Type B pancreatic cell (in vitro differentiated cells): Measurements from ENCODE around the gene TSSC4. TPM values are rescaled to one million over a fixed set of nuclear protein-coding genes. Genes with fewer than 3 reads are reported as not detected.

Experiments used
- DNase-seq: peaks from one replicate; pipeline ENCODE4 v3.0.0; 2021; ENCODE audit warnings: mixed read lengths; ENCODE audit not compliant: unreplicated experiment; ENCODE audit errors: extremely low spot score
- H3K27ac Mint-ChIP-seq: 2 replicates; pipeline ENCODE4 v1.8.0; 2021; ENCODE audit warnings: mild to moderate bottlenecking, mixed read lengths
- H3K27me3 Mint-ChIP-seq: 2 replicates; pipeline ENCODE4 v1.8.0; 2021; ENCODE audit warnings: mixed read lengths
- H3K36me3 Mint-ChIP-seq: 2 replicates; pipeline ENCODE4 v1.8.0; 2021; ENCODE audit warnings: mixed read lengths
- H3K4me1 Mint-ChIP-seq: one replicate; pipeline ENCODE4 v1.8.0; 2021; ENCODE audit warnings: mixed read lengths; ENCODE audit not compliant: unreplicated experiment
- H3K4me3 Mint-ChIP-seq: 2 replicates; pipeline ENCODE4 v1.8.0; 2021; ENCODE audit warnings: mild to moderate bottlenecking, mixed read lengths
- H3K9me3 Mint-ChIP-seq: 2 replicates; pipeline ENCODE4 v1.8.0; 2021; ENCODE audit warnings: mixed read lengths
- CTCF ChIP-seq: fragments of 200-600 bp; sonication (generic); conservative IDR thresholded peaks from 2 replicates; pipeline ENCODE4 v1.5.0; 2021; ENCODE audit warnings: antibody characterized with exemption, mild to moderate bottlenecking
- total RNA-seq: library from RNA; stranded (reverse); gene quantifications from 2 replicates; pipeline ENCODE4 v1.2.1, GENCODE V29; 2021; ENCODE audit warnings: low replicate concordance

The TSSC4 gene
- total RNA-seq, 1 donor from 2014 or later = 59.0 TPM

- H3K4me1 Mint-ChIP-seq = no peaks in the 10 kb centered on the region
- no peak overlapping the region for H3K27ac Mint-ChIP-seq
- no peak for DNase-seq
- no peaks in the 10 kb centered on the region for H3K36me3 Mint-ChIP-seq
- no peak for TF ChIP-seq CTCF
- no peak overlapping the region for H3K4me3 Mint-ChIP-seq
- peaks cover 25% of the 10 kb centered on the region for H3K27me3 Mint-ChIP-seq
- no peaks in the 10 kb centered on the region for H3K9me3 Mint-ChIP-seq
These were observed 33.5 kb downstream of the TSSC4 start for GRCh38 chr11:2434008-2434407.

- Mint-ChIP-seq H3K4me3 (no peak overlapping the region), H3K27me3 (peaks cover 31% of the 10 kb centered on the region), H3K9me3 (no peaks in the 10 kb centered on the region), H3K36me3 (no peaks in the 10 kb centered on the region), H3K4me1 (no peaks in the 10 kb centered on the region), H3K27ac (no peak overlapping the region)
- no peak for TF ChIP-seq CTCF
- DNase-seq = no peak
These were observed 34.1 kb downstream of the TSSC4 start for GRCh38 chr11:2434506-2435255.

DNA sequence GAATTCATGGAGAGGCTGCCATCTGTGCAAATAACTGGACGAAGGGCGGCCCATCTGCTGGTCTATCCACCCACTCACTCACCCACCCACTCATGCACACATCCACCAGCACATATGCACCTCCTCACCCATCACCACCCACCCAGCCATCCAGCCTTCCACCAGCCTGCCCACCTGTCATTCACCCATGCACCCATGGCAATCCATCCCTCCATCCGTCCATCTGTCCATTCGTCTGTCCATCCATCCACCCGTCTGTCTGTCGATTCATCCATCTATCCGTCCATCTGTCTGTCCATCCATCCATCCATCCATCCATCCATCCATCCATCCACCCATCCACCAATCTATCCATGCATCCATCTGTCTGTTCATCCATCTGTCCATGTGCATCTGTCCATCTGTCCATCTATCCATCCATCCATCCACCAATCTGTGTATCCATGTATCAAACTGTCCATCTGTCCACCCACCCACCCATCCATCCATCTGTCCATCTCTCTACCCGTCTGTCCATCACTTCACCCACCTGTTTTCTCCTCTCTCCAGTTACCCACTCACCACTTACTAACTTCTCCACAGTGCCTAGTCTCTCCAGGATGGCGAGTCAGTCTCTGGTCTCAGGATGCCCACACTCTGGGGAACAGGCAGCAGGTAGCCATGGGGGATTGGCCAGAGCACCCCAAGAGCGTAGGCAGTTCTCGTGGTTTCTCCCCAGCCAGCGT lies 34.9 kb downstream of the TSSC4 start:
- no peak for DNase-seq
- H3K4me1 Mint-ChIP-seq = no peaks in the 10 kb centered on the region
- no peaks in the 10 kb centered on the region for H3K36me3 Mint-ChIP-seq
- no peak overlapping the region for H3K27ac Mint-ChIP-seq
- no peak for TF ChIP-seq CTCF
- no peaks in the 10 kb centered on the region for H3K9me3 Mint-ChIP-seq
- peaks cover 38% of the 10 kb centered on the region for H3K27me3 Mint-ChIP-seq
- H3K4me3 Mint-ChIP-seq = no peak overlapping the region

- DNase-seq = no peak
- Mint-ChIP-seq H3K4me1 (no peaks in the 10 kb centered on the region), H3K36me3 (no peaks in the 10 kb centered on the region), H3K27me3 (peaks cover 44% of the 10 kb centered on the region), H3K27ac (no peak overlapping the region), H3K9me3 (no peaks in the 10 kb centered on the region), H3K4me3 (no peak overlapping the region)
- TF ChIP-seq CTCF = no peak
These were observed 35.5 kb downstream of the TSSC4 start for GRCh38 chr11:2436013-2436520.

- no peak for TF ChIP-seq CTCF
- Mint-ChIP-seq H3K27me3 (peaks cover 41% of the 10 kb centered on the region), H3K9me3 (no peaks in the 10 kb centered on the region)
These were observed 36.0 kb downstream of the TSSC4 start for GRCh38 chr11:2436521-2437031.

More at GRCh38 chr11:2436521-2437031, 36.0 kb downstream of the TSSC4 start:
- Mint-ChIP-seq H3K27ac (no peak overlapping the region), H3K36me3 (no peaks in the 10 kb centered on the region), H3K4me3 (no peak overlapping the region), H3K4me1 (no peaks in the 10 kb centered on the region)
- DNase-seq = no peak
